ENCODE data around the gene MYZAP.

MYZAP gene

GRCh38 chr15:57591822-57592367, at the start of gene MYZAP:
Gene MYZAP (plus strand): TSS chr15:57591904. CDS start chr15:57592035, 131 bp downstream.
- no peak for DNase-seq

- no peak for DNase-seq
These were observed 49.2 kb upstream of the MYZAP start for GRCh38 chr15:57542505-57542817.

GRCh38 chr15:57544848-57545480, 46.7 kb upstream of the MYZAP start:
- DNase-seq = no peak

- DNase-seq = no peak
These were observed 45.7 kb upstream of the MYZAP start for GRCh38 chr15:57545995-57546394.

- no peak for DNase-seq
These were observed 44.4 kb upstream of the MYZAP start for GRCh38 chr15:57547243-57547755.

- DNase-seq = no peak
These were observed 43.4 kb upstream of the MYZAP start for GRCh38 chr15:57548351-57548750.

GRCh38 chr15:57548835-57549234, 42.9 kb upstream of the MYZAP start:
- DNase-seq = no peak

- no peak for DNase-seq
These were observed 41.8 kb upstream of the MYZAP start for GRCh38 chr15:57549935-57550334.

GRCh38 chr15:57550640-57551039, 41.1 kb upstream of the MYZAP start:
- DNase-seq = no peak

GRCh38 chr15:57551715-57552677, 39.7 kb upstream of the MYZAP start:
- DNase-seq = no peak

GRCh38 chr15:57552678-57553334, 38.9 kb upstream of the MYZAP start:
- no peak for DNase-seq

GRCh38 chr15:57553526-57553925, 38.2 kb upstream of the MYZAP start:
- no peak for DNase-seq

GRCh38 chr15:57554063-57554811, 37.5 kb upstream of the MYZAP start:
- no peak for DNase-seq

- no peak for DNase-seq
These were observed 36.9 kb upstream of the MYZAP start for GRCh38 chr15:57554812-57555179.

GRCh38 chr15:57555270-57555669, 36.4 kb upstream of the MYZAP start:
- no peak for DNase-seq

GRCh38 chr15:57556040-57556439, 35.7 kb upstream of the MYZAP start:
- no peak for DNase-seq

GRCh38 chr15:57557267-57557666, 34.4 kb upstream of the MYZAP start:
- DNase-seq = no peak

- DNase-seq = no peak
These were observed 33.9 kb upstream of the MYZAP start for GRCh38 chr15:57557810-57558209.

GRCh38 chr15:57559875-57560274, 31.8 kb upstream of the MYZAP start:
- DNase-seq = no peak

GRCh38 chr15:57561041-57561711, 30.5 kb upstream of the MYZAP start:
- DNase-seq = peak; percentile 65

GRCh38 chr15:57562196-57562769, 29.4 kb upstream of the MYZAP start:
- DNase-seq = no peak

- no peak for DNase-seq
These were observed 28.3 kb upstream of the MYZAP start for GRCh38 chr15:57563416-57563815.

Data from NCI-H2081 treated with DMSO at 0.1 percent for 48 hours (cell line).